ENCODE data around the gene MYBL2. TPM values are rescaled to one million over a fixed set of nuclear protein-coding genes. Genes with fewer than 3 reads are reported as not detected.

MYBL2 gene
- total and polyA plus RNA-seq, 7 donors: 0.27 to 40.6 (median 4.1) TPM; not detected in 3

DNA sequence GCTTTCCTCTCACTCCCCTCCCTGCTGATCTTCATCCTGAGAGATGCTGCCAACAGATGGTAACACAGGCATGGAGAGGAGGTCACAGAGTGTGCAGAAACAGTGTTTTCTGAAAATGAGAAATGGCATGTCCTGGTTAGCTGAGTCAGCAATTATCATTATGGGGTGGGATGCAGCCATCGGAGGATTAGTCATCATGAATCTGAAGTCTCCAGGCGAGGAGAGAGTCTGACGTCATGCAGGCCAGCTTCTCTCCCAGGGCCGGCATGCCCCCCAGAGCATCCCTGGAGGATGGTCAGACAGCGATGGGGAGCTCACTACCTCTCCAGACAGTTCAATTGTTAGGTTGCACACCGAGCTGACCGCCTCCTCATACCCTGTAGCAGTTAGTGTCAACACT is 64.6 kb downstream of the MYBL2 start:
- intact Hi-C loops (cut with DNase I): no loop called here
- no peaks in the 10 kb centered on the region for H3K4me1 ChIP-seq
- H3K27me3 ChIP-seq: no peaks in the 10 kb centered on the region
- no peak for DNase-seq
- no peak for TF ChIP-seq POLR2A (IDR thresholded peaks at IDR 0.05)
- no peak for TF ChIP-seq EP300 (IDR thresholded peaks at IDR 0.05)
- TF ChIP-seq POLR2AphosphoS5 (IDR thresholded peaks at IDR 0.05): no peak
- TF ChIP-seq, protein P1, sequence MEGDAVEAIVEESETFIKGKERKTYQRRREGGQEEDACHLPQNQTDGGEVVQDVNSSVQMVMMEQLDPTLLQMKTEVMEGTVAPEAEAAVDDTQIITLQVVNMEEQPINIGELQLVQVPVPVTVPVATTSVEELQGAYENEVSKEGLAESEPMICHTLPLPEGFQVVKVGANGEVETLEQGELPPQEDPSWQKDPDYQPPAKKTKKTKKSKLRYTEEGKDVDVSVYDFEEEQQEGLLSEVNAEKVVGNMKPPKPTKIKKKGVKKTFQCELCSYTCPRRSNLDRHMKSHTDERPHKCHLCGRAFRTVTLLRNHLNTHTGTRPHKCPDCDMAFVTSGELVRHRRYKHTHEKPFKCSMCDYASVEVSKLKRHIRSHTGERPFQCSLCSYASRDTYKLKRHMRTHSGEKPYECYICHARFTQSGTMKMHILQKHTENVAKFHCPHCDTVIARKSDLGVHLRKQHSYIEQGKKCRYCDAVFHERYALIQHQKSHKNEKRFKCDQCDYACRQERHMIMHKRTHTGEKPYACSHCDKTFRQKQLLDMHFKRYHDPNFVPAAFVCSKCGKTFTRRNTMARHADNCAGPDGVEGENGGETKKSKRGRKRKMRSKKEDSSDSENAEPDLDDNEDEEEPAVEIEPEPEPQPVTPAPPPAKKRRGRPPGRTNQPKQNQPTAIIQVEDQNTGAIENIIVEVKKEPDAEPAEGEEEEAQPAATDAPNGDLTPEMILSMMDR (IDR thresholded peaks at IDR 0.05): no peak
- H3K27ac ChIP-seq: no peak overlapping the region
- no peaks in the 10 kb centered on the region for H3K36me3 ChIP-seq
- no peak overlapping the region for H3K4me3 ChIP-seq
- H3K9me3 ChIP-seq: no peaks in the 10 kb centered on the region
- 81 to 89% methylated on average over 7 of the region's 7 CpGs for WGBS, 2 donors

DNA sequence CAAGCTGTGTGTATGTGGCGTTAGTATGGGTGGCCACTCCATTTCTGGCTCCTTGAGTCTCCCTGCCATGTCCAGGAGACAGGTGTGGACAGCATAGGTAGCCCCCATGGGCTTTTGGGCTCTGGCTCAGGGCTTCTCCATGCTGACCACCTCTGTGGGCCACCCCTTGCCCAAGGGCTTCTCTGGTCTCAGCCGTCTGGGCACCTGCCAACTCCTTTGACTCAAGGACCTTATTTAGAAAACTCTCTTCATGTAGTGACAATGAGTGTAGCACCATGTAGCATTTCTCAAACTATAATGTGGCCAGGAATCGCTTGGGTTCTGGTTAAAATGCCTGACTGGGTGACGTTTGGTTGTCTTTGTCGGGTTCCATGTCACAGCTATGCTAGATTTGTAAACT is 65.0 kb downstream of the MYBL2 start:
- no peak for DNase-seq
- WGBS, 2 donors: 89 to 93% methylated on average over 5 of the region's 5 CpGs
- H3K9me3 ChIP-seq: no peaks in the 10 kb centered on the region

DNA sequence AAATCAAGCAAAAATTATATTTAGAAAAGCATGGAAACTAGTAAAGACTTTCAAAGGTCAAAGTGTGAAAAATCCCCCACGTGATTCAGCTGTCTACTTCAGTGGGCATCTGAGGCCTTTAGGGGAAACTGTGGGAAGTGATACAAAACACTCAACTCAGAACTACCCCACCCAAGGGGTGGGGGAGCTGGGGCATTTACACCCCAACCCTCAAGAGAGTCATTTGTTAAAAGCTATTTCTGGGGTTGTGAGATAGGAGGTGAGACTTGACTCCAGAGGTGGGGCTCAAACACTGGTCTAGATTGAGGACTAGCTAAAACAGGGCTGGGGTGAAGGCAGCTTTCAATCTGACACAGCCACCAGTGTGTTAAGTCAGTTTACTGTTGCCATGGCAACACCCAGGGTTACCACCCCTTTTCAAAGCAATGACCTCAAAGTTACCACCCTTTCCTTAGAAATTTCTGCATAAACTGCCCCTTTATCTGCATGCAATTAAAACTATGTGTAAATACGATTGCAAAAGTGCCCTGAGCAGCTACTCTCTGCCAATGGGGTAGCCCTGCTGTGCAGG is 69.8 kb downstream of the MYBL2 start:
- H3K9me3 ChIP-seq: no peaks in the 10 kb centered on the region
- 38 to 40% methylated on average over 2 of the region's 2 CpGs for WGBS, 2 donors
- H3K36me3 ChIP-seq: no peaks in the 10 kb centered on the region
- no peak for TF ChIP-seq POLR2A (IDR thresholded peaks at IDR 0.05)
- TF ChIP-seq, protein P1 (IDR thresholded peaks at IDR 0.05): no peak
- no peak for TF ChIP-seq POLR2AphosphoS5 (IDR thresholded peaks at IDR 0.05)
- TF ChIP-seq EP300 (IDR thresholded peaks at IDR 0.05): no peak
- DNase-seq: no peak
- H3K27me3 ChIP-seq: peaks cover 0 to 5% (median 0%) of the 10 kb centered on the region in 3 donors
- no peak overlapping the region for H3K4me3 ChIP-seq
- H3K27ac ChIP-seq: no peak overlapping the region
- intact Hi-C loops (cut with DNase I): no loop called here
- H3K4me1 ChIP-seq: no peaks in the 10 kb centered on the region

More for the DNA sequence above, 65.0 kb downstream of the MYBL2 start:
- H3K4me3 ChIP-seq: no peak overlapping the region
- no peak for TF ChIP-seq POLR2AphosphoS5 (IDR thresholded peaks at IDR 0.05)
- TF ChIP-seq POLR2A (IDR thresholded peaks at IDR 0.05): no peak
- TF ChIP-seq, protein P1 (IDR thresholded peaks at IDR 0.05): no peak
- no peak for TF ChIP-seq EP300 (IDR thresholded peaks at IDR 0.05)
- H3K27me3 ChIP-seq: peaks cover 0 to under 1% (median 0%) of the 10 kb centered on the region in 3 donors
- no peak overlapping the region for H3K27ac ChIP-seq
- no peaks in the 10 kb centered on the region for H3K4me1 ChIP-seq
- intact Hi-C loops (cut with DNase I): no loop called here
- no peaks in the 10 kb centered on the region for H3K36me3 ChIP-seq

GRCh38 chr20:43737925-43738324 is 71.0 kb downstream of the MYBL2 start:
- Histone ChIP-seq H3K36me3 (no peaks in the 10 kb centered on the region), H3K27me3 (peaks cover 0 to 5% (median 0%) of the 10 kb centered on the region in 3 donors), H3K4me1 (no peaks in the 10 kb centered on the region), H3K4me3 (no peak overlapping the region), H3K9me3 (no peaks in the 10 kb centered on the region), H3K27ac (no peak overlapping the region)
- intact Hi-C loops (cut with DNase I): no loop called here
- TF ChIP-seq POLR2AphosphoS5 (IDR thresholded peaks at IDR 0.05): no peak
- TF ChIP-seq EP300 (IDR thresholded peaks at IDR 0.05): no peak
- no peak for TF ChIP-seq POLR2A (IDR thresholded peaks at IDR 0.05)
- TF ChIP-seq, protein P1 (IDR thresholded peaks at IDR 0.05): no peak
- WGBS, 2 donors: 94% methylated on average over 7 of the region's 7 CpGs
- no peak for DNase-seq

Measured in sigmoid colon (tissue), 7 donors.